Endodermal cell (in vitro differentiated cells): Measurements from ENCODE around the gene SLC5A5. TPM values are rescaled to one million over a fixed set of nuclear protein-coding genes. Genes with fewer than 3 reads are reported as not detected.

Experiments
- DNase-seq: peaks from one replicate; pipeline ENCODE4 v3.0.0-alpha.2; 2017
- H3K27ac ChIP-seq: 2 replicates; pipeline ENCODE4 v1.5.1; 2013; ENCODE audit warnings: mild to moderate bottlenecking, low read depth, low read length, moderate library complexity
- H3K27me3 ChIP-seq: 2 replicates; pipeline ENCODE4 v1.6.1; 2013; ENCODE audit warnings: mild to moderate bottlenecking, low read length, moderate library complexity; ENCODE audit not compliant: insufficient read depth, control insufficient read depth, poor library complexity, severe bottlenecking
- H3K36me3 ChIP-seq: 2 replicates; pipeline ENCODE4 v1.7.0; 2013; ENCODE audit warnings: mild to moderate bottlenecking, low read length, moderate library complexity; ENCODE audit not compliant: control insufficient read depth, insufficient read depth
- H3K4me1 ChIP-seq: one replicate; pipeline ENCODE4 v1.7.0; 2013; ENCODE audit warnings: low read length; ENCODE audit not compliant: control insufficient read depth, insufficient read depth
- H3K4me3 ChIP-seq: 2 replicates; pipeline ENCODE4 v1.5.1; 2013; ENCODE audit warnings: mild to moderate bottlenecking, low read length, moderate library complexity
- H3K9ac ChIP-seq: 2 replicates; pipeline ENCODE4 v1.6.1; 2013; ENCODE audit warnings: mild to moderate bottlenecking, low read length, moderate library complexity; ENCODE audit not compliant: poor library complexity, severe bottlenecking; ENCODE audit errors: extremely low read depth
- H3K9me3 ChIP-seq: 2 replicates; pipeline ENCODE4 v1.6.1; 2013; ENCODE audit warnings: mild to moderate bottlenecking, low read length, moderate library complexity; ENCODE audit not compliant: control insufficient read depth
- H3K27ac Mint-ChIP-seq: 2 replicates; pipeline ENCODE4 v1.8.0; 2020; ENCODE audit warnings: mixed read lengths
- H3K27me3 Mint-ChIP-seq: 2 replicates; pipeline ENCODE4 v1.8.0; 2021; ENCODE audit warnings: mild to moderate bottlenecking, mixed read lengths; ENCODE audit not compliant: insufficient read depth
- H3K36me3 Mint-ChIP-seq: 2 replicates; pipeline ENCODE4 v1.8.0; 2020; ENCODE audit warnings: low read depth, mixed read lengths
- H3K4me1 Mint-ChIP-seq: 2 replicates; pipeline ENCODE4 v1.8.0; 2020; ENCODE audit warnings: mixed read lengths
- H3K4me3 Mint-ChIP-seq: 2 replicates; pipeline ENCODE4 v1.8.0; 2020; ENCODE audit warnings: mild to moderate bottlenecking, moderate library complexity, mixed read lengths
- H3K9me3 Mint-ChIP-seq: 2 replicates; pipeline ENCODE4 v1.8.0; 2020; ENCODE audit warnings: mild to moderate bottlenecking, mixed read lengths
- CTCF ChIP-seq: fragments of 200-600 bp; sonication (generic); conservative IDR thresholded peaks from 2 replicates; pipeline ENCODE4 v1.5.0; 2021; ENCODE audit warnings: antibody characterized with exemption, mild to moderate bottlenecking
- WGBS, 2 experiments: methylation state at CpG; one replicate each; pipeline versions ENCODE4 v1.1.5 to v1.1.7; 2013; ENCODE audit warnings: missing lambda C conversion rate in 2 of 2, mixed read lengths in 1 of 2; ENCODE audit not compliant: insufficient coverage in 1 of 2, insufficient read length in 1 of 2; 5-methylcytosine and 5-hydroxymethylcytosine counted together
- total RNA-seq, 2 donors: library from RNA; stranded (reverse); fragmentation: NEBNext Ultra II Directional in 1 of 2; extraction: Animal tissue kit (Norgen Biotek cat#: 25700) in 1 of 2; gene quantifications; 2 replicates in 1 of 2; 3 replicates in 1 of 2; pipeline ENCODE4 v1.2.1, GENCODE V29; 2021

The SLC5A5 gene
- total RNA-seq, 2 donors from 2014 or later, result 0.15 TPM; not detected in 1

DNA sequence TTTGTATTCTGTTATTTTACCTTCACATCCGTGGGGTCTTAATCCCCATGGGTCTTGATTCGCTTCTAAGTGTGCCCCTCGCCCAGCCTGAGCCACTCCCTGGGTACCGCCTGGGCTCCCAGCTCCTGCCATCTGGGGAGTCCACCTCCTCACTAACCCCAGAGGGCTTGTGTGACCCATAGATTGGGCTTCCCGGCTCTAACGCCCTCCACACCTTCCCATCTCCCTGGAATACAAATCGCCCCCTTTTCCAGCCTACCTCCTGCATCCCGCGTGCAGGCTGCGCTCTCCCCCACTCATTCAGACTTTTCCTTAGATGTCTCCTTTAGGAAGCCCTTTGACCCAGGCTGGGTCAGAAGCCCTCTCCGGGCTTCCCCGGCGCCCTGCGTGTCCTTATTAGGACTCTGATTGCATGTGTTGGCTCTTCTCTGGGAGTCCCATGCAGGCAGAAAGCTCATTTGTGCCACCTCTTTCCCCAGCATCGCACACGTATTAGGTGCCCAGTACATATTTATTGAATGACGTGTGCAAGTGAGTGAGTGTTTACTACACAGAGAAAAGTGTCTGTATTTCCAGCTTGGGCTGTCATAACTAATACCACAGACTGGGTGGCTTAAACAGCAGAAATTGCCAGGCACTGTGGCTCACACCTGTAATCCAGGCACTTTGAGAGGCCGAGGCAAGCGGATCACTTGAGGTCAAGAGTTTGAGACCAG, 61.8 kb downstream of the SLC5A5 start:
- H3K4me3 Mint-ChIP-seq, result peak overlapping the region; percentile 87
- no peaks in the 10 kb centered on the region for H3K4me1 ChIP-seq
- 32 to 33% methylated on average over 19 of the region's 19 CpGs for WGBS, 2 experiments
- no peaks in the 10 kb centered on the region for H3K27me3 ChIP-seq
- no peak overlapping the region for H3K27ac ChIP-seq
- H3K9me3 Mint-ChIP-seq, result no peaks in the 10 kb centered on the region
- peaks cover 7% of the 10 kb centered on the region for H3K36me3 ChIP-seq
- peak overlapping the region; percentile 92 for H3K4me3 ChIP-seq
- no peaks in the 10 kb centered on the region for H3K9me3 ChIP-seq
- H3K27ac Mint-ChIP-seq, result peak overlapping the region; percentile 99
- peak overlapping the region; percentile 84 for H3K9ac ChIP-seq
- H3K4me1 Mint-ChIP-seq, result peaks cover 6% of the 10 kb centered on the region
- no peak for DNase-seq
- no peak for TF ChIP-seq CTCF
- peaks cover 19% of the 10 kb centered on the region for H3K36me3 Mint-ChIP-seq
- peaks cover 3% of the 10 kb centered on the region for H3K27me3 Mint-ChIP-seq

DNA sequence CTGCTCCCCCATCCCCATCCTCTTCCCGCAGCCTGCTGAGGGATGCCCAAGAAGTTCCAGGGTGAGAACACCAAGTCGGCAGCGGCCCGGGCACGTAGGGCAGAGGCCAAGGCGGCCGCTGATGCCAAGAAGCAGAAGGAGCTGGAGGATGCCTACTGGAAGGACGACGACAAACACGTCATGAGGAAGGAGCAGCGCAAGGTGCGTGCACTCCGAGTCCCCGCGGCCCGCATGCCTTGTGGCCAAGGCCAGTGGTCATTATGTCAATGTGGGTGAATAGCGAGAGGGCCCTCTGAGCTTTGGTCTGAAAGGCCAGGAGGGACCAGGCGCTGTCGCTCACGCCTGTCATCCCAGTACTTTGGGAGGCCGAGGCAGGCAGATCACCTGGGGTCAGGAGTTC, 64.6 kb downstream of the SLC5A5 start:
- Histone ChIP-seq H3K4me3 (no peak overlapping the region), H3K27me3 (no peaks in the 10 kb centered on the region), H3K9me3 (no peaks in the 10 kb centered on the region), H3K27ac (no peak overlapping the region), H3K9ac (no peak overlapping the region), H3K36me3 (peaks cover 22% of the 10 kb centered on the region), H3K4me1 (no peaks in the 10 kb centered on the region)
- H3K4me1 Mint-ChIP-seq, result peaks cover 6% of the 10 kb centered on the region
- no peak for DNase-seq
- no peak for TF ChIP-seq CTCF
- no peak overlapping the region for H3K27ac Mint-ChIP-seq
- WGBS, 2 experiments, result 97% methylated on average over 19 to 21 of the region's 21 CpGs
- no peaks in the 10 kb centered on the region for H3K27me3 Mint-ChIP-seq
- no peak overlapping the region for H3K4me3 Mint-ChIP-seq
- peaks cover 32% of the 10 kb centered on the region for H3K36me3 Mint-ChIP-seq
- no peaks in the 10 kb centered on the region for H3K9me3 Mint-ChIP-seq

DNA sequence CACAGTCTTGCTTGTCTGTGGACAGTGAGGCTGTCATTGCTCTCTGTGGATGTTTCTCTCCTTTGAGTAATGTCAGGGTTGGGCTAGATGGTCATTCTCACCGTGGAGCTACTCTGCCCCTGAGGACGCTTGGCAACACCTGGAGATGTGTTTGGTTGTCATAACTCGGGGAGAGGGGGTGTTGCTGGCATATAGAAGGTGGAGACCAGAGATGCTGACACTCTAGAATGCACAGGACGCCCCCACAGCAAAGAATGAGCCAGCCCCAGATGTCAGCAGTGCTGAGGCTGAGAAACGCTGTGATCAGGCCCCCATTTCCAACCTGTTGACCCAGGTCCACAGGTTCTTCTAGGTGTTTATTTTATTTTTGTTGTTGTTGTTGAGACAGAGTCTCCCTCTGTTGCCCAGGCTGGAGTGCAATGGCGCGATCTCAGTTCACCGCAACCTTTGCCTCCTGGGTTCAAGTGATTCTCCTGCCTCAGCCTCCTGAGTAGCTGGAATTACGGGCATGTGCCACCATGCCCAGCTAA, 65.7 kb downstream of the SLC5A5 start:
- 91 to 92% methylated on average over 5 to 9 of the region's 9 CpGs for WGBS, 2 experiments
- Histone ChIP-seq H3K27ac (no peak overlapping the region), H3K27me3 (no peaks in the 10 kb centered on the region), H3K9me3 (no peaks in the 10 kb centered on the region), H3K4me3 (no peak overlapping the region), H3K4me1 (no peaks in the 10 kb centered on the region), H3K9ac (no peak overlapping the region), H3K36me3 (peaks cover 22% of the 10 kb centered on the region)
- Mint-ChIP-seq H3K27me3 (no peaks in the 10 kb centered on the region), H3K4me1 (peaks cover 6% of the 10 kb centered on the region), H3K9me3 (no peaks in the 10 kb centered on the region), H3K36me3 (peaks cover 35% of the 10 kb centered on the region), H3K27ac (no peak overlapping the region), H3K4me3 (no peak overlapping the region)
- DNase-seq, result no peak
- TF ChIP-seq CTCF, result no peak
